ENCODE data around the gene ACACB.

GRCh38 chr12:109167781-109168180, 51.4 kb downstream of the ACACB start:
- TF ChIP-seq GATA2 (IDR thresholded peaks at IDR 0.05; ENCODE audit: low read depth, low read length) (no peak), GATA3 (IDR thresholded peaks at IDR 0.05; ENCODE audit: low read depth, low read length) (no peak)

Measured in SH-SY5Y (cell line).